CD8-positive, alpha-beta memory T cell (primary cell): ENCODE measurements around the gene EPB41L4B. TPM values are rescaled to one million over a fixed set of nuclear protein-coding genes. Genes with fewer than 3 reads are reported as not detected.

Source experiments
- CTCF ChIA-PET: fragments of 350-600 bp; sonication (Branson Sonifier 250); formaldehyde crosslinking; loops from one replicate; lab custom pipeline; 2021; ENCODE audit warnings: antibody characterized with exemption; lab: Charles Lee
- POLR2A ChIA-PET: fragments of 350-600 bp; sonication (Branson Sonifier 250); formaldehyde crosslinking; loops from one replicate; lab custom pipeline; 2021; ENCODE audit warnings: antibody characterized with exemption; lab: Charles Lee
- DNase-seq, 5 donors: peaks; one replicate each; pipeline versions ENCODE4 v3.0.0 to v3.0.0-alpha.2; 2020 to 2022; ENCODE audit warnings: mixed read lengths in 1 of 5
- H3K27ac ChIP-seq: one replicate; pipeline ENCODE4 v1.7.0; 2013; ENCODE audit warnings: low read depth, mild to moderate bottlenecking, low read length, moderate library complexity
- H3K27me3 ChIP-seq: 2 replicates; pipeline ENCODE4 v1.7.0; 2013; ENCODE audit warnings: low read length, mild to moderate bottlenecking; ENCODE audit not compliant: insufficient read depth, poor library complexity, severe bottlenecking
- H3K36me3 ChIP-seq: 2 replicates; pipeline ENCODE4 v1.7.0; 2013; ENCODE audit warnings: mild to moderate bottlenecking, low read length, moderate library complexity; ENCODE audit not compliant: insufficient read depth
- H3K4me1 ChIP-seq: 2 replicates; pipeline ENCODE4 v1.7.0; 2013; ENCODE audit warnings: mild to moderate bottlenecking, low read length, moderate library complexity; ENCODE audit not compliant: insufficient read depth
- H3K4me3 ChIP-seq: 2 replicates; pipeline ENCODE4 v1.7.0; 2013; ENCODE audit warnings: mild to moderate bottlenecking, low read length
- H3K9me3 ChIP-seq: 2 replicates; pipeline ENCODE4 v1.7.0; 2013; ENCODE audit warnings: mild to moderate bottlenecking, low read length
- H3K27ac Mint-ChIP-seq, 8 donors: one replicate each; pipeline ENCODE4 v1.8.0; 2020 to 2021; ENCODE audit warnings: mixed read lengths in 8 of 8, mild to moderate bottlenecking in 6 of 8, inconsistent platforms in 3 of 8, moderate library complexity in 3 of 8
- H3K27me3 Mint-ChIP-seq, 2 donors: one replicate each; pipeline ENCODE4 v1.8.0; 2020 to 2021; ENCODE audit warnings: mixed read lengths in 2 of 2, mild to moderate bottlenecking in 1 of 2, moderate library complexity in 1 of 2
- H3K36me3 Mint-ChIP-seq, 3 donors: one replicate each; pipeline ENCODE4 v1.8.0; 2020 to 2021; ENCODE audit warnings: mixed read lengths in 3 of 3, inconsistent platforms in 1 of 3, mild to moderate bottlenecking in 1 of 3
- H3K4me1 Mint-ChIP-seq, 3 donors: one replicate each; pipeline ENCODE4 v1.8.0; 2020 to 2021; ENCODE audit warnings: mixed read lengths in 3 of 3, inconsistent platforms in 1 of 3, mild to moderate bottlenecking in 1 of 3
- H3K4me3 Mint-ChIP-seq, 7 donors: one replicate each; pipeline ENCODE4 v1.8.0; 2020 to 2021; ENCODE audit warnings: mixed read lengths in 7 of 7, mild to moderate bottlenecking in 6 of 7, moderate library complexity in 4 of 7, inconsistent platforms in 2 of 7
- H3K9me3 Mint-ChIP-seq, 5 donors: one replicate each; pipeline ENCODE4 v1.8.0; 2020 to 2022; ENCODE audit warnings: mixed read lengths in 5 of 5, mild to moderate bottlenecking in 3 of 5, moderate library complexity in 2 of 5, inconsistent platforms in 1 of 5
- polyA plus RNA-seq: library from polyadenylated mRNA; unstranded; fragments of 300-500 nt; fragmentation: Illumina TruSeq; gene quantifications from one replicate; pipeline ENCODE4 v1.2.3, GENCODE V29; 2021
- total RNA-seq, 2 experiments: library from RNA; stranded (reverse); gene quantifications; one replicate each; pipeline ENCODE4 v1.2.3, GENCODE V29; 2021

The EPB41L4B gene
- total and polyA plus RNA-seq, 3 experiments from 2014 or later = 0.35 to 0.44 TPM; not detected in 1

DNA sequence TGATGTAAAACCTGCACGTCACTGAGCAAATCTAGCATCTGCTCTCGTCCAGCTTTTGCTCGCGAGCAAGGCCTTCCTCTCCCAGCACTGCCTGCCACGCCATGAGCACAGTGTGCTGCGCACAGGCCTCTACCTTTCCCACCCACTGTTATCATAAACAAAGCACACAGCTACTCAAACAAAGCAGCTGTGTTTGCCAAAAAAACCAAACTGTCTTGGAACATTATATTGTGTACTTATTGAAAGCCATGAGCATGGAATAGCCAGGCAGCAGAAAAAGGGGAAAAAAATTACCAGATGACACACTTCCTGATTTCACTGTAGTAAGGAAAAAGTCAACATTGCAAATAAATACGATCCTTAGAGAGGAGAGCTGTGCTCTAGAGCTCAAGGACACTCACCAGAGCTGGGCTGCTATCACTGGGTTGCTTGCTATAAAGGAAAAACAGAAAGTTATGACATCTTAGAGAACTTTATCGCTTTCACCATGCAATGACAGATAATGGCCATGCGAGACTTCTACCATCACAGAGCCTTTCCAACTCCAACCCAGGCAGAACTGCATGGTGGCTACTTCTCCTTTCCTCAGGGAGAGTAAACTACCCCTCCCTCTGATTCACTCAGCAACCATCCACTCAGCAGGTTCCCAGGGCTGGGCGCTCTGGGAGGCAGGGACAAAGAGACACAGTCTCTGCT is 69.6 kb downstream of the EPB41L4B start:
- Histone ChIP-seq H3K27ac (no peak overlapping the region), H3K9me3 (no peaks in the 10 kb centered on the region), H3K4me3 (no peak overlapping the region), H3K4me1 (no peaks in the 10 kb centered on the region), H3K27me3 (no peaks in the 10 kb centered on the region), H3K36me3 (no peaks in the 10 kb centered on the region)
- no peak overlapping the region for H3K4me3 Mint-ChIP-seq
- ChIA-PET CTCF (no interaction called here), POLR2A (no interaction called here)
- no peak overlapping the region for H3K27ac Mint-ChIP-seq
- H3K9me3 Mint-ChIP-seq = no peaks in the 10 kb centered on the region
- H3K27me3 Mint-ChIP-seq = peaks cover 3% of the 10 kb centered on the region in 2 donors
- no peaks in the 10 kb centered on the region for H3K4me1 Mint-ChIP-seq
- DNase-seq = no peak
- no peaks in the 10 kb centered on the region for H3K36me3 Mint-ChIP-seq

DNA sequence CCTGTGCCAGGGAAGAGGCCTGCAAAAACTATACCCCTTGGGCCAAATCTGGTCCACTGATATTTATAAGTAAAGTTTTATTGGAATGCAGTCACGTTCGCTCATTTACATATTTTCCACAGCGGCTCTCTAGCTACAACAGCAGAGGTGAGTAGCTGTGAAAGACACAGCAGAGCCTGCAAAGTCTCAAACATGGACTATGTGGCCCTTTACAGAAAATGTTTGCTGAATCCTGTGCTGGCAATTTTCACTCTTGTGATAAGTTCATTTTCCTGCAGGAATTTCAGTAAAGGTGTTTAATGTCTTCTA is 70.1 kb downstream of the EPB41L4B start:
- H3K9me3 ChIP-seq = no peaks in the 10 kb centered on the region
- POLR2A ChIA-PET = no interaction called here
- CTCF ChIA-PET = no interaction called here
- H3K27ac ChIP-seq = no peak overlapping the region
- H3K4me1 ChIP-seq = no peaks in the 10 kb centered on the region
- no peaks in the 10 kb centered on the region for H3K27me3 ChIP-seq
- no peaks in the 10 kb centered on the region for H3K36me3 Mint-ChIP-seq
- H3K9me3 Mint-ChIP-seq = no peaks in the 10 kb centered on the region
- H3K27ac Mint-ChIP-seq = no peak overlapping the region
- no peak overlapping the region for H3K4me3 ChIP-seq
- H3K4me1 Mint-ChIP-seq = no peaks in the 10 kb centered on the region
- no peak overlapping the region for H3K4me3 Mint-ChIP-seq
- no peaks in the 10 kb centered on the region for H3K36me3 ChIP-seq
- peaks cover 7 to 8% of the 10 kb centered on the region in 2 donors for H3K27me3 Mint-ChIP-seq
- no peak for DNase-seq

DNA sequence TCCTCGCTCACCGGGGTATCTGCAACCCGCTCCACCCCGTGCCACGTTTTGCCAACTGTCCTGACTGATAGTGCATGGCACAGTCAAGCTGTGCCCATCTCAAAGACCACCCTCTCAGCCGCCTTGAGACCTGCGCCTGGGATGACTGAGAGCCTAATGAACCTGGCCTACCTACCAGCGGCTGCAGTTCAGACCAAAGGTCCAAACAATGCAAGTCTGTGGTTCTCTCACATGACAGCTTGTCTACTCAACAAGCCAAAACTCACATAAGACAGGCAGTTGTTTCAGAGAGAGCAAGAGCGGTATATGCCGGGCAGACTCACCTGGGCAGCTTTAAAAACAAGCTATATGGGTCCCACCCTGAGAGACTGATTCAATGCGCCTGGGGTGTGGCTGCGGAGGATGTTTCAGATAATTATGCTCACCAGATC is 70.5 kb downstream of the EPB41L4B start:
- H3K9me3 Mint-ChIP-seq = no peaks in the 10 kb centered on the region
- Histone ChIP-seq H3K27me3 (no peaks in the 10 kb centered on the region), H3K36me3 (no peaks in the 10 kb centered on the region), H3K9me3 (no peaks in the 10 kb centered on the region), H3K27ac (no peak overlapping the region), H3K4me1 (no peaks in the 10 kb centered on the region), H3K4me3 (no peak overlapping the region)
- ChIA-PET CTCF (no interaction called here), POLR2A (no interaction called here)
- H3K4me1 Mint-ChIP-seq = no peaks in the 10 kb centered on the region
- no peaks in the 10 kb centered on the region for H3K36me3 Mint-ChIP-seq
- peaks cover 8 to 12% of the 10 kb centered on the region in 2 donors for H3K27me3 Mint-ChIP-seq
- H3K4me3 Mint-ChIP-seq = no peak overlapping the region
- no peak overlapping the region for H3K27ac Mint-ChIP-seq
- no peak for DNase-seq

DNA sequence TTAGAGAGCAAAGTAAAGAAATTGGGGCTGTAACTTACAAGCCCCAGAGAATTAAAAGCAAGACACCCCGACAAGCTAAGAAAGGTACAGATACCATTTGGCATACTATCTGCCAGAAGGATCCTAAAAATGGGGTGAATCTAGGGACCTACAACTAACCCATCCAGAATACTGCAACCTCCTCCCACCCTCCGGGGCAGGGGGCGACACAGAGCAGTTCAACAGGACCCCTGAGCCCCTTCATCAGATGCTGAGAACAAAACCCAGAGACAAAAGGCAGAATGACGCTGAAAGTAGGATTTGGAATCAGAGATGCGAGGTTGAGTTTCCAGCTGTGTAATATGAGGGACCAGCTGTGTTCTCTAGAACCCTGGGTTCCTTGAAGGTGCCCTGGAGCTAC is 71.2 kb downstream of the EPB41L4B start:
- no peaks in the 10 kb centered on the region for H3K36me3 ChIP-seq
- DNase-seq = no peak
- no peak overlapping the region for H3K4me3 ChIP-seq
- ChIA-PET CTCF (interaction anchor here (0.8 kb wide), 1 partner anchor 48 kb away, joined by 3 read pairs; no protein-coding TSS in a partner anchor), POLR2A (no interaction called here)
- Mint-ChIP-seq H3K27me3 (peaks cover 8 to 16% of the 10 kb centered on the region in 2 donors), H3K27ac (no peak overlapping the region), H3K4me1 (no peaks in the 10 kb centered on the region), H3K36me3 (no peaks in the 10 kb centered on the region), H3K9me3 (no peaks in the 10 kb centered on the region), H3K4me3 (no peak overlapping the region)
- no peaks in the 10 kb centered on the region for H3K9me3 ChIP-seq
- no peak overlapping the region for H3K27ac ChIP-seq
- H3K4me1 ChIP-seq = no peaks in the 10 kb centered on the region
- H3K27me3 ChIP-seq = no peaks in the 10 kb centered on the region

DNA sequence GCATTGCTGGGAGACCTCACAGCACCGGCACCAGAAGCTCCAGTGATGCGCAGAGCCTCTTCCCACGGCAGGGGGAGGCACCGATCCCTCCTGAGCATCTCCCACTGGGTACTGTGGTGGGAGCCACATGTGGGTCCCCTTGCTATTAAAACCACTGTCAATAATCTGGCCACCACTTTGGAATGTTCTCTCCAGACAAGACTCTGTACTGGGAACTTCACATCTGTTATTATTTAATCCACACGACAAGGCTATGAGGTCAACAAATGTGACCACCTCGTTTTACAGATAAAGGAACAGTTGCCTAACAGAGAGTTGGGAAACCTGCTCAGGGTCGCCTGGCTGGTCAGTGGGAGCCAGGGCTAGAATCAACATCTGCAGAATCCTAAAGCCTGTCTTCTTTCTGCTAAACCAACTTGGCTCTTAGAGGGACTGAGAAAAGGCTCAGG is 72.7 kb downstream of the EPB41L4B start:
- H3K27ac Mint-ChIP-seq = no peak overlapping the region
- peaks cover 12 to 29% of the 10 kb centered on the region in 2 donors for H3K27me3 Mint-ChIP-seq
- no peaks in the 10 kb centered on the region for H3K9me3 Mint-ChIP-seq
- no peaks in the 10 kb centered on the region for H3K4me1 ChIP-seq
- H3K27me3 ChIP-seq = no peaks in the 10 kb centered on the region
- H3K4me1 Mint-ChIP-seq = peaks cover 0 to 2% (median 0%) of the 10 kb centered on the region in 3 donors
- H3K4me3 ChIP-seq = no peak overlapping the region
- H3K36me3 ChIP-seq = no peaks in the 10 kb centered on the region
- no peaks in the 10 kb centered on the region for H3K9me3 ChIP-seq
- ChIA-PET POLR2A (no interaction called here), CTCF (interaction anchor here (0.9 kb wide), 1 partner anchor 9 kb away, joined by 3 read pairs; no protein-coding TSS in a partner anchor)
- no peak for DNase-seq
- H3K4me3 Mint-ChIP-seq = no peak overlapping the region
- no peak overlapping the region for H3K27ac ChIP-seq
- no peaks in the 10 kb centered on the region for H3K36me3 Mint-ChIP-seq

DNA sequence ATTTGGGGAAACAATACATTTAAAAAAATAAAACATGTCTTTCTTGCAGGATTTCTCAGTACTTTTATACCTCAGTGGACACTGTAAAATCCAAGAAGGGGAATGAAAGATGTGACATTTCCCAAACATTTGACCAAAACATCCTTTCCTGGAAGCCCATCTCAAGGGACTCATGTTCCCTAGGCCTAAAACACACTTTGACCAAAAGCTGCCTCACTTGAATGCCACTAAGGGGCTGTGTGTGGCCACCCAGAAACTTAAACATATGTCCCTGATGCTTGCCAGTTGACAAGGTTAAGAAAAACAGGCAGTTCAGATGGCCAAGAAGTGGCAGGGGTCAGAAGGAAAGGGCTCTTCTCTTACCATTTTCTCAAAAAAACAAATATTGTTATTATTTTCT is 73.6 kb downstream of the EPB41L4B start:
- ChIA-PET CTCF (interaction anchor here (0.9 kb wide), 1 partner anchor 10 kb away, joined by 3 read pairs; no protein-coding TSS in a partner anchor), POLR2A (no interaction called here)
- no peaks in the 10 kb centered on the region for H3K9me3 Mint-ChIP-seq

DNA sequence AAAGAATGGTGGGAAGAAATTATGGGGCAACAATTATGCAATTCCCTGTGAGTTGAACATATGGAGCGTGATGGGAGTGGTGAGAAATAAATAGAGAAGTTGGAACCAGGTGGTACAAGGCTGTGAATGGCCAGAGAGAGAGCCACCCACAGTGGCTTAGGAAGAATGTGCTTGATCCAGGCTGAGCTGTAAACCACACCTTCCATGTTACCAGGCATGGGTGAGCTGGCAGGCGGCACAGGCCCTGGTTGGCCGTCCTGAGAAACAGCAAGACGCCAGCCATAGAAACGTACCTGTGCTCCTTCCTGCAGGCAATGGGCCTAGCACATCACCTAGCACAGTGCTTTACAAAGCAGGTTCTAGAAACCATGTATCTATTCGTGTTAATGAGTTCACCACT is 74.3 kb downstream of the EPB41L4B start:
- CTCF ChIA-PET = no interaction called here
- H3K9me3 ChIP-seq = no peaks in the 10 kb centered on the region
- POLR2A ChIA-PET = no interaction called here
- Mint-ChIP-seq H3K27me3 (peaks cover 11 to 39% of the 10 kb centered on the region in 2 donors), H3K36me3 (no peaks in the 10 kb centered on the region), H3K9me3 (no peaks in the 10 kb centered on the region), H3K4me3 (no peak overlapping the region), H3K27ac (no peak overlapping the region), H3K4me1 (peaks cover 0 to 2% (median 0%) of the 10 kb centered on the region in 3 donors)
- H3K27me3 ChIP-seq = no peaks in the 10 kb centered on the region
- no peak for DNase-seq
- no peak overlapping the region for H3K27ac ChIP-seq
- H3K4me3 ChIP-seq = no peak overlapping the region
- H3K4me1 ChIP-seq = no peaks in the 10 kb centered on the region
- H3K36me3 ChIP-seq = no peaks in the 10 kb centered on the region

More for the DNA sequence above, 73.6 kb downstream of the EPB41L4B start:
- no peak overlapping the region for H3K4me3 ChIP-seq
- no peaks in the 10 kb centered on the region for H3K27me3 ChIP-seq
- H3K36me3 Mint-ChIP-seq = no peaks in the 10 kb centered on the region
- no peak overlapping the region for H3K4me3 Mint-ChIP-seq
- H3K27ac Mint-ChIP-seq = no peak overlapping the region
- no peak overlapping the region for H3K27ac ChIP-seq
- H3K9me3 ChIP-seq = no peaks in the 10 kb centered on the region
- peaks cover 0 to 2% (median 0%) of the 10 kb centered on the region in 3 donors for H3K4me1 Mint-ChIP-seq
- DNase-seq = no peak
- H3K4me1 ChIP-seq = no peaks in the 10 kb centered on the region
- peaks cover 10 to 34% of the 10 kb centered on the region in 2 donors for H3K27me3 Mint-ChIP-seq
- H3K36me3 ChIP-seq = no peaks in the 10 kb centered on the region

DNA sequence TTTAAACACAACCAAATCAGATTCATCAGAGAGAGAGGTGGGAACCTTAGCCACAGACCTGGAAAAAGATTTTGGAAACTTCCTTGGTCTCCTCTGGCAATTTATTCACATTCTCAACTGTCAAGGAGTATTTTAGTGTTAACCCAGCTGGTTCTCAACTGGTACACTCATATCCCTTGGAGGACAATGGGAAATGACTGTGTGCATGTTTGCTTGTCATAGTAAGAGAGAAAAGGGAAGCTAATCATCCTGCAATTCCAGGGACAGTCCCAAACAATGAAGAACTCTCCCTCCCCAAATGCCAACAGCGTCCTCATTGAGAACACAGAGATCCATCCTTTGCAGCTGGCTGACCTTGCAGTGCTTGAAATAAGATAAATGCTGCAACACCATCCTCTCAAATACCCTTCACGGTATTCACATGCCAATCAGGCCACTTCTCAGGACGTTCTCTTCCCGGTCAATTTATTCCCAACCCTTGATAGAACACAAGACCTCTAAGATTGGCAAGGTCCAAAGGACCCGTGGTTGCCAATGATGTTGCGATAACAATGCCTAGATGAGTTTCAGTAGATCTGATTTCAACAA is 75.5 kb downstream of the EPB41L4B start:
- Histone ChIP-seq H3K36me3 (no peaks in the 10 kb centered on the region), H3K4me1 (no peaks in the 10 kb centered on the region)
- no peak for DNase-seq

More for the DNA sequence above, 75.5 kb downstream of the EPB41L4B start:
- Histone ChIP-seq H3K27ac (no peak overlapping the region), H3K4me3 (no peak overlapping the region), H3K27me3 (no peaks in the 10 kb centered on the region), H3K9me3 (no peaks in the 10 kb centered on the region)
- H3K36me3 Mint-ChIP-seq = no peaks in the 10 kb centered on the region
- H3K4me1 Mint-ChIP-seq = peaks cover 0 to 2% (median 0%) of the 10 kb centered on the region in 3 donors
- H3K27ac Mint-ChIP-seq = no peak overlapping the region
- POLR2A ChIA-PET = no interaction called here
- CTCF ChIA-PET = interaction anchor here (1.0 kb wide), 1 partner anchor 12 kb away, joined by 3 read pairs; no protein-coding TSS in a partner anchor
- H3K4me3 Mint-ChIP-seq = no peak overlapping the region
- H3K27me3 Mint-ChIP-seq = peaks cover 14 to 43% of the 10 kb centered on the region in 2 donors
- H3K9me3 Mint-ChIP-seq = no peaks in the 10 kb centered on the region
